BLaER1 (cell line): ENCODE results near the gene HLA-B.

Source experiments
- H3K27ac ChIP-seq: shearing (Covaris generic); formaldehyde crosslinking; 2 replicates; pipeline ENCODE4 v1.8.1; 2022
- H3K27me3 ChIP-seq: shearing (Covaris generic); formaldehyde crosslinking; 2 replicates; pipeline ENCODE4 v1.8.1; 2022
- H3K36me3 ChIP-seq: shearing (Covaris generic); formaldehyde crosslinking; 2 replicates; pipeline ENCODE4 v1.8.1; 2022
- H3K4me1 ChIP-seq: shearing (Covaris generic); formaldehyde crosslinking; 2 replicates; pipeline ENCODE4 v1.8.1; 2022
- H3K4me2 ChIP-seq: shearing (Covaris generic); formaldehyde crosslinking; 2 replicates; pipeline ENCODE4 v1.8.1; 2022
- H3K4me3 ChIP-seq: shearing (Covaris generic); formaldehyde crosslinking; 2 replicates; pipeline ENCODE4 v1.8.1; 2022
- H3K9ac ChIP-seq: shearing (Covaris generic); formaldehyde crosslinking; 2 replicates; pipeline ENCODE4 v1.8.1; 2022
- H3K9me3 ChIP-seq: shearing (Covaris generic); formaldehyde crosslinking; 2 replicates; pipeline ENCODE4 v1.8.1; 2022
- H4K20me1 ChIP-seq: shearing (Covaris generic); formaldehyde crosslinking; 2 replicates; pipeline ENCODE4 v1.8.1; 2022
- Cebpa-rat ChIP-seq: shearing (Covaris generic); IDR thresholded peaks from 2 replicates; pipeline ENCODE4 v1.8.1; 2022

Gene HLA-B

GRCh38 chr6:31366693-31367470 lies 9.9 kb upstream of the HLA-B start:
- TF ChIP-seq Cebpa-rat, result no peak
- Histone ChIP-seq H3K4me3 (peak overlapping the region; percentile 56), H3K36me3 (no peaks in the 10 kb centered on the region), H3K9ac (no peak overlapping the region), H3K27ac (no peak overlapping the region), H3K4me1 (0 out of 2 replicates have a peak, but pooled peaks cover 8% of the 10 kb centered on the region), H3K4me2 (peak overlapping the region; percentile 74), H4K20me1 (no peaks in the 10 kb centered on the region), H3K9me3 (no peaks in the 10 kb centered on the region), H3K27me3 (0 out of 2 replicates have a peak, but pooled peaks cover 6% of the 10 kb centered on the region)

DNA sequence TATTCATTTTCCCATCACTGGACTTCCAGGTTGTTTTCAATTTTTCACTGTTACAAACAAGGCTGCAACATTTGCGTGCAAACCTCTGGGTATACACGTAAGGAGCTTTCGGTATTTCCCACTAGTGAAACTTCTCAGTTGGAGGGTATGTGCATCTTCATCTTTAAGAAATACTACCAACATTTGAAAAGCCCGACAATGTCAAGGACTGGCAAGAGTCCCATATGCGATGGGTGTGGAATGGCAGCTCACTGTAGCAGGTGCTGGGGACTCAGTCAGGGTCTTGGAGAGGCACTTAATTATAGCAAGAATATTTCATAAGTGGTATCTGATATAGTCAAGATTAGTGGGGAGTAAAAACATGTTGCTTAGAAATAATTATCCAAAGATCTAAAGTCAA lies 8.9 kb upstream of the HLA-B start:
- no peak for TF ChIP-seq Cebpa-rat
- no peak overlapping the region for H3K4me2 ChIP-seq
- H3K4me3 ChIP-seq, result no peak overlapping the region
- no peak overlapping the region for H3K27ac ChIP-seq
- H3K9me3 ChIP-seq, result no peaks in the 10 kb centered on the region
- 0 out of 2 replicates have a peak, but pooled peaks cover 8% of the 10 kb centered on the region for H3K4me1 ChIP-seq
- no peaks in the 10 kb centered on the region for H3K36me3 ChIP-seq
- 0 out of 2 replicates have a peak, but pooled peaks cover 6% of the 10 kb centered on the region for H3K27me3 ChIP-seq
- H4K20me1 ChIP-seq, result no peaks in the 10 kb centered on the region
- H3K9ac ChIP-seq, result no peak overlapping the region

DNA sequence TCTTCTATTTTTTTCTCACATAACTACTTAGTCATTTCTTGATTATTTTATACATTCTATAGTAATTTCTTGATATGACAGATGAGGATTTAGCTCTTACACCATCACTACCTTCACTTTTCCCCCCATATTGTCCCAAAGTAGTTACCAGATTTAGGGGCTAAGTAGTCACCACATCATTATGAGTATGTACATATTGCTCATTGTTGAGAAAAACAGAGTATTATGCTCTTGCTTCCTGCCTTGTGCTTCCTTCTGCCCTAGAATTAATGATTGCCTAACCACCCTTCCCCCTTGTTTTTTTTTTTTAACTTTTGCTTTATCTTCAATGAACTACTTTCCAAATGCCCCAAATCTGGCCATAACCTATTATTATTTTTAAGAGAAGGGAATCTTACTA lies 6.8 kb upstream of the HLA-B start:
- no peak overlapping the region for H3K4me3 ChIP-seq
- TF ChIP-seq Cebpa-rat, result no peak
- 0 out of 2 replicates have a peak, but pooled peaks cover 8% of the 10 kb centered on the region for H3K4me1 ChIP-seq
- no peak overlapping the region for H3K4me2 ChIP-seq
- 0 out of 2 replicates have a peak, but pooled peaks cover 6% of the 10 kb centered on the region for H3K27me3 ChIP-seq
- no peaks in the 10 kb centered on the region for H4K20me1 ChIP-seq
- H3K27ac ChIP-seq, result no peak overlapping the region
- H3K9me3 ChIP-seq, result no peaks in the 10 kb centered on the region
- H3K9ac ChIP-seq, result no peak overlapping the region
- no peaks in the 10 kb centered on the region for H3K36me3 ChIP-seq

- Histone ChIP-seq H3K9me3 (no peaks in the 10 kb centered on the region), H3K9ac (no peak overlapping the region), H3K27me3 (peaks cover 13% of the 10 kb centered on the region; the same call in 1 of the 2 replicates), H3K4me1 (0 out of 2 replicates have a peak, but pooled peaks cover 8% of the 10 kb centered on the region), H3K36me3 (no peaks in the 10 kb centered on the region), H3K27ac (no peak overlapping the region), H3K4me2 (no peak overlapping the region), H4K20me1 (no peaks in the 10 kb centered on the region), H3K4me3 (no peak overlapping the region)
- no peak for TF ChIP-seq Cebpa-rat
Measured at GRCh38 chr6:31362751-31363150, 5.8 kb upstream of the HLA-B start.

DNA sequence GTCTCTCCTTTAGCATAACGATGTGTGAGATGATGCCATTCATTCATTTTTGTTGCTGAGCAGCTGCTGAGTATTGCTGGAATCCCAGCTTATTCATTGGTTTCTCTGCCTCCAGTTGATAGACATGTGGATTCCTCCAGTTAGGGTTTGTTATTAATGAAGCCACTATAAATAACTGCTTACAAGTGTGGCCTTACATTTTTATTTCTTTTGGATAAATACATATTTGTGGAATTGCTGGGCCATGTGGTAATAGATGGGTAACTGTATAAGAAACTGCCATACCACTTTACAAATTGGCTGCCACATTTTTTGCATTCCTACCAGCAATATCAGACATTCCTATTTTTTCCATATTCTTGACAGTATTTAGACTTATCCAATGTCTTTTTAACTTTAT lies 2.6 kb upstream of the HLA-B start:
- H3K27me3 ChIP-seq, result peaks cover 7% of the 10 kb centered on the region; the same call in 1 of the 2 replicates
- TF ChIP-seq Cebpa-rat, result no peak
- H3K27ac ChIP-seq, result no peak overlapping the region
- no peak overlapping the region for H3K4me2 ChIP-seq
- no peaks in the 10 kb centered on the region for H3K9me3 ChIP-seq
- no peak overlapping the region for H3K4me3 ChIP-seq
- no peak overlapping the region for H3K9ac ChIP-seq
- H3K4me1 ChIP-seq, result peaks cover 16% of the 10 kb centered on the region
- H3K36me3 ChIP-seq, result peaks cover 14% of the 10 kb centered on the region
- H4K20me1 ChIP-seq, result peaks cover 15% of the 10 kb centered on the region

DNA sequence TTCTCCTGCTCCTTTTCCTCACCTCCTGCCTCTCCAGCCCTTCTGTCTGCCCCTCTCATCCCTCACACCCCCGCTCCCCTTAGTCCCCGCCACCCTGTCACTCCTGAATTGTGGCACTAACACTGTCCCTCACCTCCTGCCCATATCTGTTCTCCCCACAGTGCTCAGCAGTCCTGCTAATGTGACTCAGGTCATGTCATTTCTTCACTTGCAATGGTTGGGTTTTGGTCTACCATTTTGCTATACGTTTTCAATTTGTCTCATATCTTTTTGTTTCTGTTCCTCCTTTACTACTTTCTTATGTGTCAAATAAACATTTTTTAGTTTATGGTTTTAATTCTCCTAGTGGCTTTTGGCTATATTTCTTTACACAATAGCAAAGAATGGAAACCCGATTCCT lies 1.3 kb upstream of the HLA-B start:
- H3K9ac ChIP-seq, result no peak overlapping the region
- H3K4me1 ChIP-seq, result peaks cover 27% of the 10 kb centered on the region
- H3K9me3 ChIP-seq, result no peaks in the 10 kb centered on the region
- H3K36me3 ChIP-seq, result peaks cover 25% of the 10 kb centered on the region
- H3K4me3 ChIP-seq, result no peak overlapping the region
- peaks cover 27% of the 10 kb centered on the region for H4K20me1 ChIP-seq
- H3K27ac ChIP-seq, result no peak overlapping the region
- peak overlapping the region; percentile 94; the same call in 1 of the 2 replicates for H3K4me2 ChIP-seq
- H3K27me3 ChIP-seq, result peaks cover 7% of the 10 kb centered on the region; the same call in 1 of the 2 replicates
- TF ChIP-seq Cebpa-rat, result no peak

- Histone ChIP-seq H3K27ac (peak overlapping the region; percentile 92; the same call in 1 of the 2 replicates), H3K9me3 (no peaks in the 10 kb centered on the region), H3K4me1 (peaks cover 27% of the 10 kb centered on the region), H3K36me3 (peaks cover 26% of the 10 kb centered on the region), H3K27me3 (peaks cover 7% of the 10 kb centered on the region; the same call in 1 of the 2 replicates), H3K4me3 (peak overlapping the region; percentile 80; the same call in 1 of the 2 replicates), H4K20me1 (peaks cover 32% of the 10 kb centered on the region), H3K4me2 (peak overlapping the region; percentile 94), H3K9ac (no peak overlapping the region)
- TF ChIP-seq Cebpa-rat, result no peak
Measured at GRCh38 chr6:31357886-31358285, 907 bp upstream of the HLA-B start.

DNA sequence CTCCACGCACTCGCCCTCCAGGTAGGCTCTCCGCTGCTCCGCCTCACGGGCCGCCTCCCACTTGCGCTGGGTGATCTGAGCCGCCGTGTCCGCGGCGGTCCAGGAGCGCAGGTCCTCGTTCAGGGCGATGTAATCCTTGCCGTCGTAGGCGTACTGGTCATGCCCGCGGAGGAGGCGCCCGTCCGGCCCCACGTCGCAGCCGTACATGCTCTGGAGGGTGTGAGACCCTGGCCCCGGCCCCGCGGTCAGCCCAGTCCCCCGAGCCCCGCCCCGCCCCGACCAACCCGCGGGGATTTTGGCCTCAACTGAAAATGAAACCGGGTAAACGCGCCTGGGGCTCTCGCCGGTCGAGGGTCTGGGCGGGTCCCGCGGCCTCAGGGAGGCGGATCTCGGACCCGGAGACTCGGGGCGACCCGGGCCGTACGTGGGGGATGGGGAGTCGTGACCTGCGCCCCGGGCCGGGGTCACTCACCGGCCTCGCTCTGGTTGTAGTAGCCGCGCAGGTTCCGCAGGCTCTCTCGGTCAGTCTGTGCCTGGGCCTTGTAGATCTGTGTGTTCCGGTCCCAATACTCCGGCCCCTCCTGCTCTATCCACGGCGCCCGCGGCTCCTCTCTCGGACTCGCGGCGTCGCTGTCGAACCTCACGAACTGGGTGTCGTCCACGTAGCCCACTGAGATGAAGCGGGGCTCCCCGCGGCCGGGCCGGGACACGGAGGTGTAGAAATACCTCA lies 598 bp downstream of the HLA-B start:
- Histone ChIP-seq H3K27ac (peak overlapping the region; percentile 92), H3K4me1 (peaks cover 27% of the 10 kb centered on the region), H3K9me3 (no peaks in the 10 kb centered on the region), H4K20me1 (peaks cover 41% of the 10 kb centered on the region), H3K9ac (peak overlapping the region; percentile 91), H3K36me3 (peaks cover 26% of the 10 kb centered on the region), H3K4me3 (peak overlapping the region; percentile 80), H3K4me2 (peak overlapping the region; percentile 91), H3K27me3 (peaks cover 7% of the 10 kb centered on the region; the same call in 1 of the 2 replicates)
- no peak for TF ChIP-seq Cebpa-rat

GRCh38 chr6:31355583-31355948 lies 1.4 kb downstream of the HLA-B start:
- peak overlapping the region; percentile 80 for H3K4me3 ChIP-seq
- no peaks in the 10 kb centered on the region for H3K9me3 ChIP-seq
- H3K9ac ChIP-seq, result peak overlapping the region; percentile 74
- H4K20me1 ChIP-seq, result peaks cover 41% of the 10 kb centered on the region
- H3K36me3 ChIP-seq, result peaks cover 26% of the 10 kb centered on the region
- H3K27ac ChIP-seq, result peak overlapping the region; percentile 53; the same call in 1 of the 2 replicates
- H3K27me3 ChIP-seq, result peaks cover 7% of the 10 kb centered on the region; the same call in 1 of the 2 replicates
- TF ChIP-seq Cebpa-rat, result no peak
- peak overlapping the region; percentile 91 for H3K4me2 ChIP-seq
- peaks cover 31% of the 10 kb centered on the region for H3K4me1 ChIP-seq
